ENCODE data around the gene CDH4.
"Not testable (repeated sequence)": the region's sequence is repeated elsewhere in the genome, so short reads cannot be mapped to it uniquely, and the experiment has no call there.

The CDH4 gene

GRCh38 chr20:61475729-61476128 is 223.7 kb downstream of the CDH4 start:
- no peak for DNase-seq

- no peak for DNase-seq
Measured at GRCh38 chr20:61476956-61477355, 224.9 kb downstream of the CDH4 start.

GRCh38 chr20:61477451-61477861 is 225.4 kb downstream of the CDH4 start:
- DNase-seq: no peak

- DNase-seq: no peak
Measured at GRCh38 chr20:61478094-61478493, 226.0 kb downstream of the CDH4 start.

GRCh38 chr20:61478611-61479305 is 226.7 kb downstream of the CDH4 start:
- no peak for DNase-seq

- not testable (repeated sequence) for DNase-seq
Measured at GRCh38 chr20:61479433-61479832, 227.4 kb downstream of the CDH4 start.

- DNase-seq: no peak
Measured at GRCh38 chr20:61480158-61480825, 228.2 kb downstream of the CDH4 start.

GRCh38 chr20:61482056-61482887 is 230.2 kb downstream of the CDH4 start:
- DNase-seq: no peak

- DNase-seq: no peak
Measured at GRCh38 chr20:61482901-61483300, 230.8 kb downstream of the CDH4 start.

- no peak for DNase-seq
Measured at GRCh38 chr20:61483336-61484067, 231.4 kb downstream of the CDH4 start.

GRCh38 chr20:61486198-61486597 is 234.1 kb downstream of the CDH4 start:
- no peak for DNase-seq

GRCh38 chr20:61487346-61487996 is 235.4 kb downstream of the CDH4 start:
- no peak for DNase-seq

- no peak for DNase-seq
Measured at GRCh38 chr20:61487997-61488371, 235.9 kb downstream of the CDH4 start.

GRCh38 chr20:61490721-61491120 is 238.7 kb downstream of the CDH4 start:
- DNase-seq: no peak

GRCh38 chr20:61492065-61492464 is 240.0 kb downstream of the CDH4 start:
- DNase-seq: no peak

- DNase-seq: no peak
Measured at GRCh38 chr20:61493798-61494305, 241.8 kb downstream of the CDH4 start.

GRCh38 chr20:61494763-61495575 is 242.9 kb downstream of the CDH4 start:
- no peak for DNase-seq

GRCh38 chr20:61497029-61497627 is 245.1 kb downstream of the CDH4 start:
- no peak for DNase-seq

- no peak for DNase-seq
Measured at GRCh38 chr20:61499859-61500554, 247.9 kb downstream of the CDH4 start.

GRCh38 chr20:61500791-61501321 is 248.8 kb downstream of the CDH4 start:
- no peak for DNase-seq

Measured in SIG-M5 (cell line).